ENCODE data around the gene EPS8L2.
"Not testable (repeated sequence)": the region's sequence is repeated elsewhere in the genome, so short reads cannot be mapped to it uniquely, and the experiment has no call there.

The EPS8L2 gene

GRCh38 chr11:725624-726202, 19.7 kb downstream of the EPS8L2 start:
- DNase-seq (ENCODE audit: low read depth) = no peak

- peak; percentile 27 for DNase-seq (ENCODE audit: low read depth)
Observed at GRCh38 chr11:726278-727220, 20.5 kb downstream of the EPS8L2 start.

- DNase-seq (ENCODE audit: low read depth) = no peak
Observed at GRCh38 chr11:727281-727701, 21.3 kb downstream of the EPS8L2 start.

GRCh38 chr11:727859-728748, 22.1 kb downstream of the EPS8L2 start:
- DNase-seq (ENCODE audit: low read depth) = peak; percentile 84

- DNase-seq (ENCODE audit: low read depth) = no peak
Observed at GRCh38 chr11:728901-729491, 23.0 kb downstream of the EPS8L2 start.

GRCh38 chr11:729492-730074, 23.6 kb downstream of the EPS8L2 start:
- no peak for DNase-seq (ENCODE audit: low read depth)

GRCh38 chr11:733072-733471, 27.0 kb downstream of the EPS8L2 start:
- no peak for DNase-seq (ENCODE audit: low read depth)

GRCh38 chr11:734541-734940, 28.5 kb downstream of the EPS8L2 start:
- not testable (repeated sequence) for DNase-seq (ENCODE audit: low read depth)

- DNase-seq (ENCODE audit: low read depth) = no peak
Observed at GRCh38 chr11:737366-737765, 31.3 kb downstream of the EPS8L2 start.

- not testable (repeated sequence) for DNase-seq (ENCODE audit: low read depth)
Observed at GRCh38 chr11:737899-738298, 31.9 kb downstream of the EPS8L2 start.

- no peak for DNase-seq (ENCODE audit: low read depth)
Observed at GRCh38 chr11:742156-742546, 36.1 kb downstream of the EPS8L2 start.

GRCh38 chr11:742571-743201, 36.7 kb downstream of the EPS8L2 start:
- DNase-seq (ENCODE audit: low read depth) = no peak

GRCh38 chr11:745428-745827, 39.4 kb downstream of the EPS8L2 start:
- no peak for DNase-seq (ENCODE audit: low read depth)

- peak; percentile 26 for DNase-seq (ENCODE audit: low read depth)
Observed at GRCh38 chr11:746289-747157, 40.5 kb downstream of the EPS8L2 start.

GRCh38 chr11:747158-748006, 41.4 kb downstream of the EPS8L2 start, which contains the start of gene TALDO1:
Gene TALDO1 (plus strand): TSS chr11:747464. CDS start chr11:747482, 18 bp downstream.
- DNase-seq (ENCODE audit: low read depth) = peak; percentile 88

- peak; percentile 50 for DNase-seq (ENCODE audit: low read depth)
Observed at GRCh38 chr11:748007-748359, 42.0 kb downstream of the EPS8L2 start.

GRCh38 chr11:749731-750130, 43.7 kb downstream of the EPS8L2 start:
- DNase-seq (ENCODE audit: low read depth) = no peak

- no peak for DNase-seq (ENCODE audit: low read depth)
Observed at GRCh38 chr11:760236-760635, 54.2 kb downstream of the EPS8L2 start.

GRCh38 chr11:761526-762108, 55.6 kb downstream of the EPS8L2 start:
- DNase-seq (ENCODE audit: low read depth) = no peak

All from EH (cell line).